H9 (cell line): ENCODE measurements around the gene PALS2. TPM values are rescaled to one million over a fixed set of nuclear protein-coding genes. Genes with fewer than 3 reads are reported as not detected.

Experiments used
- DNase-seq: peaks from one replicate; pipeline ENCODE4 v3.0.0-alpha.2; 2017
- H2AFZ ChIP-seq: one replicate; pipeline ENCODE4 v1.6.1; 2013; ENCODE audit warnings: mild to moderate bottlenecking, low read length, control low read depth, moderate library complexity
- H2AK5ac ChIP-seq: 2 replicates; pipeline ENCODE4 v1.6.1; 2013; ENCODE audit warnings: low read length, control low read depth, mixed read lengths; ENCODE audit not compliant: insufficient read length
- H2BK120ac ChIP-seq: one replicate; pipeline ENCODE4 v1.6.1; 2013; ENCODE audit warnings: low read depth, mild to moderate bottlenecking, low read length, control low read depth, inconsistent platforms; ENCODE audit not compliant: poor library complexity, severe bottlenecking
- H2BK12ac ChIP-seq: 2 replicates; pipeline ENCODE4 v1.6.1; 2013; ENCODE audit warnings: low read length, control low read depth, mixed read lengths, low read depth; ENCODE audit not compliant: insufficient read length
- H2BK15ac ChIP-seq: 2 replicates; pipeline ENCODE4 v1.6.1; 2013; ENCODE audit warnings: low read depth, low read length, control low read depth
- H2BK20ac ChIP-seq: one replicate; pipeline ENCODE4 v1.6.1; 2013; ENCODE audit warnings: low read depth, mild to moderate bottlenecking, low read length, control low read depth, inconsistent platforms; ENCODE audit not compliant: poor library complexity, severe bottlenecking
- H2BK5ac ChIP-seq: 2 replicates; pipeline ENCODE4 v1.6.1; 2013; ENCODE audit warnings: low read length, control low read depth, mixed read lengths; ENCODE audit not compliant: insufficient read length
- H3K14ac ChIP-seq: 2 replicates; pipeline ENCODE4 v1.6.1; 2013; ENCODE audit warnings: low read length, control low read depth; ENCODE audit not compliant: insufficient read depth
- H3K18ac ChIP-seq: 2 replicates; pipeline ENCODE4 v1.6.1; 2013; ENCODE audit warnings: low read depth, mild to moderate bottlenecking, mixed read lengths, low read length, control low read depth; ENCODE audit not compliant: insufficient read length
- H3K23ac ChIP-seq: 2 replicates; pipeline ENCODE4 v1.6.1; 2013; ENCODE audit warnings: low read length, control low read depth, mixed read lengths, low read depth; ENCODE audit not compliant: insufficient read length
- H3K23me2 ChIP-seq: 2 replicates; pipeline ENCODE4 v1.6.1; 2013; ENCODE audit warnings: low read depth, mild to moderate bottlenecking, mixed read lengths, low read length, control low read depth; ENCODE audit not compliant: insufficient read length, poor library complexity, severe bottlenecking
- H3K27ac ChIP-seq: 2 replicates; pipeline ENCODE4 v1.5.1; 2013; ENCODE audit warnings: low read length, control low read depth, mixed read lengths, low read depth; ENCODE audit not compliant: insufficient read length
- H3K27me3 ChIP-seq: 2 replicates; pipeline ENCODE4 v1.6.1; 2013; ENCODE audit warnings: low read length, control low read depth, inconsistent platforms; ENCODE audit not compliant: insufficient read depth
- H3K4ac ChIP-seq: 2 replicates; pipeline ENCODE4 v1.6.1; 2013; ENCODE audit warnings: low read depth, mild to moderate bottlenecking, control low read depth, inconsistent platforms, low read length, moderate library complexity
- H3K4me1 ChIP-seq: 2 replicates; pipeline ENCODE4 v1.6.1; 2013; ENCODE audit warnings: low read length, control low read depth, inconsistent platforms; ENCODE audit not compliant: insufficient read depth
- H3K4me2 ChIP-seq: 2 replicates; pipeline ENCODE4 v1.6.1; 2013; ENCODE audit warnings: low read length, control low read depth, mixed read lengths; ENCODE audit not compliant: insufficient read length, insufficient read depth
- H3K56ac ChIP-seq: 2 replicates; pipeline ENCODE4 v1.6.1; 2013; ENCODE audit warnings: low read depth, mild to moderate bottlenecking, mixed read lengths, low read length, control low read depth; ENCODE audit not compliant: insufficient read length
- H3K79me1 ChIP-seq: 2 replicates; pipeline ENCODE4 v1.6.1; 2013; ENCODE audit warnings: low read depth, mild to moderate bottlenecking, moderate library complexity, low read length, control low read depth, inconsistent platforms; ENCODE audit not compliant: insufficient read depth, poor library complexity, severe bottlenecking
- H3K79me2 ChIP-seq: 2 replicates; pipeline ENCODE4 v1.6.1; 2013; ENCODE audit warnings: low read length, control low read depth, inconsistent platforms; ENCODE audit not compliant: insufficient read depth
- H3K9ac ChIP-seq: 2 replicates; pipeline ENCODE4 v1.6.1; 2013; ENCODE audit warnings: low read length, control low read depth, mixed read lengths; ENCODE audit not compliant: insufficient read length; ENCODE audit errors: extremely low read depth
- H3K9me3 ChIP-seq: one replicate; pipeline ENCODE4 v1.6.1; 2013; ENCODE audit warnings: low read depth, low read length, inconsistent platforms; ENCODE audit not compliant: control insufficient read depth
- H3T11ph ChIP-seq: one replicate; pipeline ENCODE4 v1.6.1; 2013; ENCODE audit warnings: mild to moderate bottlenecking, low read length, control low read depth, inconsistent platforms
- H4K20me1 ChIP-seq: one replicate; pipeline ENCODE4 v1.6.1; 2013; ENCODE audit not compliant: control insufficient read depth, insufficient read length, insufficient read depth
- H4K5ac ChIP-seq: 2 replicates; pipeline ENCODE4 v1.6.1; 2013; ENCODE audit warnings: low read depth, mild to moderate bottlenecking, mixed read lengths, low read length, control low read depth; ENCODE audit not compliant: insufficient read length
- H4K8ac ChIP-seq: replicated peaks from 2 replicates; pipeline ENCODE4 v1.6.1; 2013; ENCODE audit warnings: low read length, control low read depth, mixed read lengths, low read depth; ENCODE audit not compliant: insufficient read length
- H4K91ac ChIP-seq: 2 replicates; pipeline ENCODE4 v1.6.1; 2013; ENCODE audit warnings: low read depth, mild to moderate bottlenecking, moderate library complexity, mixed read lengths, low read length, control low read depth; ENCODE audit not compliant: insufficient read length
- H3K27ac Mint-ChIP-seq, 3 experiments: 2 replicates in 2 of 3; 3 replicates in 1 of 3; pipeline ENCODE4 v1.8.0; 2020 to 2021; ENCODE audit warnings: mixed read lengths in 3 of 3, mild to moderate bottlenecking in 1 of 3, moderate library complexity in 1 of 3
- H3K27me3 Mint-ChIP-seq: 2 replicates; pipeline ENCODE4 v1.8.0; 2021; ENCODE audit warnings: low read depth, mild to moderate bottlenecking, moderate library complexity, mixed read lengths
- H3K36me3 Mint-ChIP-seq, 3 experiments: 2 replicates in 2 of 3; 3 replicates in 1 of 3; pipeline ENCODE4 v1.8.0; 2020 to 2021; ENCODE audit warnings: low read depth in 3 of 3, mixed read lengths in 3 of 3; ENCODE audit not compliant: insufficient read depth in 1 of 3
- H3K4me1 Mint-ChIP-seq, 2 experiments: 2 replicates each; pipeline ENCODE4 v1.8.0; 2020; ENCODE audit warnings: mixed read lengths in 2 of 2
- H3K4me3 Mint-ChIP-seq, 2 experiments: 2 replicates in 1 of 2; 3 replicates in 1 of 2; pipeline ENCODE4 v1.8.0; 2020 to 2021; ENCODE audit warnings: mild to moderate bottlenecking in 2 of 2, mixed read lengths in 2 of 2, moderate library complexity in 1 of 2
- H3K9me3 Mint-ChIP-seq, 2 experiments: 2 replicates in 1 of 2; 3 replicates in 1 of 2; pipeline ENCODE4 v1.8.0; 2020; ENCODE audit warnings: mild to moderate bottlenecking in 2 of 2, mixed read lengths in 2 of 2, moderate library complexity in 1 of 2
- CTCF ChIP-seq: fragments of 200-600 bp; sonication (generic); conservative IDR thresholded peaks from 3 replicates; pipeline ENCODE4 v1.8.0; 2021; ENCODE audit warnings: antibody characterized with exemption, mild to moderate bottlenecking
- WGBS: extraction: QIAGEN DNeasy Blood & Tissue Kit; methylation state at CpG from one replicate; pipeline ENCODE4 v1.1.7; 2013; ENCODE audit warnings: missing lambda C conversion rate, low lambda C conversion rate, mixed read lengths; ENCODE audit not compliant: insufficient read length; ENCODE audit errors: extremely low coverage; 5-methylcytosine and 5-hydroxymethylcytosine counted together
- total RNA-seq: library from RNA; stranded (reverse); gene quantifications from 2 replicates; pipeline ENCODE4 v1.2.1, GENCODE V29; 2021

PALS2 gene
- total RNA-seq, 1 experiment from 2014 or later, result 63.1 TPM

- Histone ChIP-seq H2BK20ac (no peak overlapping the region), H4K8ac (no peak overlapping the region), H3K79me2 (peaks cover 45% of the 10 kb centered on the region), H2BK5ac (no peak overlapping the region), H3K56ac (no peak overlapping the region), H3K4me2 (no peak overlapping the region), H3K14ac (no peak overlapping the region), H4K91ac (no peak overlapping the region), H3K9ac (no peak overlapping the region), H3K9me3 (no peaks in the 10 kb centered on the region), H3K79me1 (no peaks in the 10 kb centered on the region), H2BK12ac (no peak overlapping the region), H3K27ac (no peak overlapping the region), H3K4ac (no peak overlapping the region), H4K5ac (no peak overlapping the region), H2BK15ac (no peak overlapping the region), H2BK120ac (no peak overlapping the region), H3K23me2 (peaks cover 4% of the 10 kb centered on the region), H3K4me1 (peaks cover 2% of the 10 kb centered on the region; the same call in 1 of the 2 replicates), H2AFZ (no peak overlapping the region), H2AK5ac (no peak overlapping the region), H3K27me3 (no peaks in the 10 kb centered on the region), H4K20me1 (no peaks in the 10 kb centered on the region), H3K23ac (no peak overlapping the region), H3K18ac (no peak overlapping the region), H3T11ph (no peak overlapping the region)
- no CpG with 5 or more reads among the region's 3 CpGs for WGBS
- peaks cover 0 to 6% of the 10 kb centered on the region in 2 experiments; a peak in 1 of 5 replicates for H3K9me3 Mint-ChIP-seq
- DNase-seq, result no peak
- peaks cover 0 to 12% (median 4%) of the 10 kb centered on the region in 3 experiments; a peak in 3 of 7 replicates for H3K36me3 Mint-ChIP-seq
- peak overlapping the region in 1 of 2 experiments; percentile 15; a peak in 1 of 5 replicates for H3K4me3 Mint-ChIP-seq
- no peak for TF ChIP-seq CTCF
- no peak overlapping the region for H3K27ac Mint-ChIP-seq
- H3K4me1 Mint-ChIP-seq, result peaks cover 36 to 57% of the 10 kb centered on the region in 2 experiments
- no peaks in the 10 kb centered on the region for H3K27me3 Mint-ChIP-seq
Measured at GRCh38 chr7:24578052-24578451, 4.8 kb downstream of the PALS2 start.
